PFSK-1 (cell line): Measurements from ENCODE around the gene ARPC2.

Experiments
- POLR2AphosphoS5 ChIP-seq: IDR thresholded peaks from 2 replicates; pipeline ENCODE4 v1.6.1; 2012; ENCODE audit warnings: low read depth, mild to moderate bottlenecking, control low read depth, low read length, moderate library complexity
- SIN3A ChIP-seq: IDR thresholded peaks from 2 replicates; pipeline ENCODE4 v1.6.1; 2012; ENCODE audit warnings: mild to moderate bottlenecking, low read length, moderate library complexity, borderline replicate concordance; ENCODE audit not compliant: insufficient read depth
- TAF1 ChIP-seq: IDR thresholded peaks from 2 replicates; pipeline ENCODE4 v1.6.1; 2012; ENCODE audit warnings: low read length, control low read depth, borderline replicate concordance; ENCODE audit not compliant: insufficient read depth
- TF ChIP-seq, protein P1 (sequence below), 2 experiments: IDR thresholded peaks; 2 replicates each; pipeline versions ENCODE4 v1.6.1 to v1.8.0; 2011 to 2012; ENCODE audit warnings: low read depth in 2 of 2, low read length in 2 of 2, control low read depth in 1 of 2, inconsistent platforms in 1 of 2, mild to moderate bottlenecking in 1 of 2, moderate library complexity in 1 of 2; ENCODE audit not compliant: insufficient read depth in 1 of 2

- TF ChIP-seq POLR2AphosphoS5 (no peak), SIN3A (no peak), TAF1 (no peak)
- TF ChIP-seq, protein P1, sequence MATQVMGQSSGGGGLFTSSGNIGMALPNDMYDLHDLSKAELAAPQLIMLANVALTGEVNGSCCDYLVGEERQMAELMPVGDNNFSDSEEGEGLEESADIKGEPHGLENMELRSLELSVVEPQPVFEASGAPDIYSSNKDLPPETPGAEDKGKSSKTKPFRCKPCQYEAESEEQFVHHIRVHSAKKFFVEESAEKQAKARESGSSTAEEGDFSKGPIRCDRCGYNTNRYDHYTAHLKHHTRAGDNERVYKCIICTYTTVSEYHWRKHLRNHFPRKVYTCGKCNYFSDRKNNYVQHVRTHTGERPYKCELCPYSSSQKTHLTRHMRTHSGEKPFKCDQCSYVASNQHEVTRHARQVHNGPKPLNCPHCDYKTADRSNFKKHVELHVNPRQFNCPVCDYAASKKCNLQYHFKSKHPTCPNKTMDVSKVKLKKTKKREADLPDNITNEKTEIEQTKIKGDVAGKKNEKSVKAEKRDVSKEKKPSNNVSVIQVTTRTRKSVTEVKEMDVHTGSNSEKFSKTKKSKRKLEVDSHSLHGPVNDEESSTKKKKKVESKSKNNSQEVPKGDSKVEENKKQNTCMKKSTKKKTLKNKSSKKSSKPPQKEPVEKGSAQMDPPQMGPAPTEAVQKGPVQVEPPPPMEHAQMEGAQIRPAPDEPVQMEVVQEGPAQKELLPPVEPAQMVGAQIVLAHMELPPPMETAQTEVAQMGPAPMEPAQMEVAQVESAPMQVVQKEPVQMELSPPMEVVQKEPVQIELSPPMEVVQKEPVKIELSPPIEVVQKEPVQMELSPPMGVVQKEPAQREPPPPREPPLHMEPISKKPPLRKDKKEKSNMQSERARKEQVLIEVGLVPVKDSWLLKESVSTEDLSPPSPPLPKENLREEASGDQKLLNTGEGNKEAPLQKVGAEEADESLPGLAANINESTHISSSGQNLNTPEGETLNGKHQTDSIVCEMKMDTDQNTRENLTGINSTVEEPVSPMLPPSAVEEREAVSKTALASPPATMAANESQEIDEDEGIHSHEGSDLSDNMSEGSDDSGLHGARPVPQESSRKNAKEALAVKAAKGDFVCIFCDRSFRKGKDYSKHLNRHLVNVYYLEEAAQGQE (IDR thresholded peaks at IDR 0.05; ENCODE audit: insufficient read depth in 1 of 2, low read depth in 2 of 2, low read length in 2 of 2) = no peak
Measured at GRCh38 chr2:218244204-218244603, 27.2 kb downstream of the ARPC2 start.
